IPS DF 6.9 (cell line): ENCODE data around the gene DUOX1.

ENCODE experiments used
- DNase-seq: peaks from one replicate; pipeline ENCODE4 v3.0.0-alpha.2; 2013; ENCODE audit warnings: low read depth, low spot score
- H3K27ac ChIP-seq: one replicate; pipeline ENCODE4 v1.5.1; 2013; ENCODE audit warnings: low read length, control low read depth
- H3K27me3 ChIP-seq: 2 replicates; pipeline ENCODE4 v1.6.1; 2013; ENCODE audit warnings: mild to moderate bottlenecking, low read length; ENCODE audit not compliant: control insufficient read depth, insufficient read depth
- H3K36me3 ChIP-seq: 2 replicates; pipeline ENCODE4 v1.6.1; 2013; ENCODE audit warnings: low read length; ENCODE audit not compliant: control insufficient read depth, insufficient read depth
- H3K4me1 ChIP-seq: 2 replicates; pipeline ENCODE4 v1.6.1; 2013; ENCODE audit warnings: low read length; ENCODE audit not compliant: control insufficient read depth, insufficient read depth
- H3K4me3 ChIP-seq: 2 replicates; pipeline ENCODE4 v1.5.1; 2013; ENCODE audit warnings: mild to moderate bottlenecking, low read length
- H3K9me3 ChIP-seq: 2 replicates; pipeline ENCODE4 v1.6.1; 2013; ENCODE audit warnings: low read length, inconsistent platforms; ENCODE audit not compliant: control insufficient read depth, insufficient read depth
- WGBS: extraction: QIAGEN DNeasy Blood & Tissue Kit; methylation state at CpG from one replicate; pipeline ENCODE4 v1.1.7; 2013; ENCODE audit warnings: mixed read lengths, missing lambda C conversion rate; ENCODE audit not compliant: insufficient read length, insufficient coverage; 5-methylcytosine and 5-hydroxymethylcytosine counted together

The DUOX1 gene

GRCh38 chr15:45121706-45122417 is 7.9 kb upstream of the DUOX1 start:
- Histone ChIP-seq H3K27ac (no peak overlapping the region), H3K36me3 (no peaks in the 10 kb centered on the region), H3K4me1 (no peaks in the 10 kb centered on the region), H3K9me3 (no peaks in the 10 kb centered on the region), H3K27me3 (peaks cover 20% of the 10 kb centered on the region), H3K4me3 (no peak overlapping the region)
- no peak for DNase-seq
- WGBS: no CpG with 5 or more reads among the region's 9 CpGs

- H3K4me3 ChIP-seq: no peak overlapping the region
- no peak for DNase-seq
- H3K27me3 ChIP-seq: peaks cover 15% of the 10 kb centered on the region
- no CpG with 5 or more reads among the region's 7 CpGs for WGBS
- H3K27ac ChIP-seq: no peak overlapping the region
- H3K9me3 ChIP-seq: no peaks in the 10 kb centered on the region
- no peaks in the 10 kb centered on the region for H3K4me1 ChIP-seq
- H3K36me3 ChIP-seq: no peaks in the 10 kb centered on the region
Measured at GRCh38 chr15:45122719-45123118, 7.1 kb upstream of the DUOX1 start.

GRCh38 chr15:45123397-45123796 is 6.4 kb upstream of the DUOX1 start:
- H3K4me1 ChIP-seq: no peaks in the 10 kb centered on the region
- no peaks in the 10 kb centered on the region for H3K9me3 ChIP-seq
- DNase-seq: no peak
- no peak overlapping the region for H3K27ac ChIP-seq
- H3K27me3 ChIP-seq: peaks cover 19% of the 10 kb centered on the region
- H3K4me3 ChIP-seq: no peak overlapping the region
- no peaks in the 10 kb centered on the region for H3K36me3 ChIP-seq

GRCh38 chr15:45126535-45127158 is 3.1 kb upstream of the DUOX1 start:
- Histone ChIP-seq H3K27ac (no peak overlapping the region), H3K4me3 (no peak overlapping the region), H3K27me3 (peaks cover 50% of the 10 kb centered on the region), H3K36me3 (no peaks in the 10 kb centered on the region), H3K4me1 (no peaks in the 10 kb centered on the region), H3K9me3 (no peaks in the 10 kb centered on the region)
- DNase-seq: no peak
- 95% methylated on average over 2 of the region's 2 CpGs for WGBS

GRCh38 chr15:45128971-45129639 is 689 bp upstream of the DUOX1 start:
- WGBS: no CpG with 5 or more reads among the region's 47 CpGs
- no peak for DNase-seq
- peaks cover 71% of the 10 kb centered on the region for H3K27me3 ChIP-seq
- no peak overlapping the region for H3K27ac ChIP-seq
- H3K4me3 ChIP-seq: peak overlapping the region; percentile 53; the same call in 1 of the 2 replicates
- no peaks in the 10 kb centered on the region for H3K36me3 ChIP-seq
- no peaks in the 10 kb centered on the region for H3K4me1 ChIP-seq
- H3K9me3 ChIP-seq: no peaks in the 10 kb centered on the region

- H3K27me3 ChIP-seq: peaks cover 78% of the 10 kb centered on the region
- no peak overlapping the region for H3K27ac ChIP-seq
- no peaks in the 10 kb centered on the region for H3K4me1 ChIP-seq
- no CpG with 5 or more reads among the region's 7 CpGs for WGBS
- DNase-seq: no peak
- H3K36me3 ChIP-seq: no peaks in the 10 kb centered on the region
- H3K4me3 ChIP-seq: no peak overlapping the region; the same call in 1 of the 2 replicates
- H3K9me3 ChIP-seq: no peaks in the 10 kb centered on the region
Measured at GRCh38 chr15:45130291-45131000, 652 bp downstream of the DUOX1 start.

GRCh38 chr15:45131510-45131909 is 1.7 kb downstream of the DUOX1 start:
- DNase-seq: no peak
- Histone ChIP-seq H3K36me3 (no peaks in the 10 kb centered on the region), H3K27ac (no peak overlapping the region), H3K27me3 (peaks cover 81% of the 10 kb centered on the region), H3K4me1 (no peaks in the 10 kb centered on the region), H3K9me3 (no peaks in the 10 kb centered on the region), H3K4me3 (no peak overlapping the region)
- no CpG with 5 or more reads among the region's 3 CpGs for WGBS

- H3K27me3 ChIP-seq: peaks cover 77% of the 10 kb centered on the region
- no peaks in the 10 kb centered on the region for H3K36me3 ChIP-seq
Measured at GRCh38 chr15:45132844-45133560, 3.2 kb downstream of the DUOX1 start.

GRCh38 chr15:45133561-45133920 is 3.7 kb downstream of the DUOX1 start:
- Histone ChIP-seq H3K4me1 (no peaks in the 10 kb centered on the region), H3K36me3 (no peaks in the 10 kb centered on the region), H3K9me3 (no peaks in the 10 kb centered on the region), H3K27me3 (peaks cover 72% of the 10 kb centered on the region), H3K27ac (no peak overlapping the region), H3K4me3 (no peak overlapping the region)
- DNase-seq: no peak
- no CpG with 5 or more reads among the region's 5 CpGs for WGBS

More at GRCh38 chr15:45132844-45133560, 3.2 kb downstream of the DUOX1 start:
- Histone ChIP-seq H3K27ac (no peak overlapping the region), H3K9me3 (no peaks in the 10 kb centered on the region), H3K4me3 (no peak overlapping the region), H3K4me1 (no peaks in the 10 kb centered on the region)
- WGBS: no CpG with 5 or more reads among the region's 3 CpGs
- no peak for DNase-seq

- no peaks in the 10 kb centered on the region for H3K36me3 ChIP-seq
- H3K4me1 ChIP-seq: no peaks in the 10 kb centered on the region
- no peak overlapping the region for H3K27ac ChIP-seq
- DNase-seq: no peak
- H3K4me3 ChIP-seq: no peak overlapping the region
- peaks cover 67% of the 10 kb centered on the region for H3K27me3 ChIP-seq
- no peaks in the 10 kb centered on the region for H3K9me3 ChIP-seq
- no CpG with 5 or more reads among the region's 7 CpGs for WGBS
Measured at GRCh38 chr15:45134046-45134445, 4.3 kb downstream of the DUOX1 start.
